ENCODE results near the gene DCN. TPM values are rescaled to one million over a fixed set of nuclear protein-coding genes. Genes with fewer than 3 reads are reported as not detected.
A peak's percentile ranks its signal among the peaks of the same experiment; 100 is the strongest.

DCN gene
- total and polyA plus RNA-seq, 2 donors (not counting 3 experiments of a cell fraction or from before 2014, with no cell fraction given): 0.42 to 0.43 TPM

DNA sequence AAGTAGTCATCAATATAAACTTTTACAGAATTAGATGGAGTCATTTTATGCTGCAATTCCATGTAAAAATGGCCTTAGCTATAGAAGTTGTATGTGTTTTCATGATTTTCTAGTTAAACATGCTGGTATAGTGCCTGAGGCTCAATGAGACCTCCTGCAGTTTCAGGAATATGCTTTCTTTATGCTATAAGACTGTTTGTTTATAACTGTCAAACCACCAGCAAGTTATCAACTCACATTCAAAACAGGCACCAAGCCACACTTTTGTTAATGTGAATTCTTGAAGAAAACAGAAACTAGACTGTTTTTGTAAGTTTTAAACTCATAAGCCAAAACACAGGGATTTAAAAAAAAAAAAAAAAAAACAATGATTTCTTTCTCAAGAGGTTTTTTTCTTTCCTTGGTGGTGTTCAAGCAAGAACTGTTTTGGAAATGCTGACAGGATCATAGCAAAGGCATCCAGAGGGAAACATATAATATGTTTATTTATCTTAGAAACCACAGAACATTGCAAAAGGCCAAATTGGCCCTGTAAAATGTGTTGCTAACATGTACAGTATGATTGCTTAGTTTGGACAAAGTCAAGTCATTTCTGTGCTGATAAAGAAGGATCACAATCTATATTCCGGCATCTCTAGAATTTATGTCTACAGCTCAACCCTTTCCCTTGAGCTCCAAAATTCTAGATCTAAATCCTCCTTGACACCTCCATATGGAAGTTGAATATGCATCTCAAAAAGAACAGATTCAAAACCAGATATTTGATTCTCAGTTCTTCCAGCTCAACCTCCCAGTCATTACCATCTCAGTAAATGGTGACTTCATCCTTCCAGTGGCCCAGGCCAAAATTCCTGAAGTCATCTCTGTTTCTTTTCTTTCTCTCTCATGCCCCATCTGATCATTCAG is 42.3 kb downstream of the DCN start:
- peak overlapping the region; percentile 15 for H2AFZ ChIP-seq (ENCODE audit: low read depth, low read length)
- POLR2A ChIA-PET: no interaction called here

More for the DNA sequence above, 42.3 kb downstream of the DCN start:
- Histone ChIP-seq H3K9ac (replicated peaks; ENCODE audit: extremely low read depth, insufficient read depth, low read length) (no peak overlapping the region), H3K9me3 (replicated peaks; ENCODE audit: control insufficient read depth, insufficient read depth, low read length) (no peaks in the 10 kb centered on the region), H3K4me2 (ENCODE audit: insufficient read depth, low read length) (no peak overlapping the region), H4K20me1 (replicated peaks; ENCODE audit: control insufficient read depth, extremely low read depth, insufficient read depth, low read length) (no peaks in the 10 kb centered on the region), H3K79me2 (ENCODE audit: control insufficient read depth, insufficient read depth, low read length) (no peaks in the 10 kb centered on the region), H3K9me1 (replicated peaks; ENCODE audit: control insufficient read depth, extremely low read depth, insufficient read depth, low read length) (no peaks in the 10 kb centered on the region), H3K27ac (ENCODE audit: insufficient read depth, low read depth, low read length) (no peak overlapping the region), H3K27me3 (ENCODE audit: control insufficient read depth in 2 of 2, insufficient read depth in 2 of 2, low read length in 2 of 2) (no peaks in the 10 kb centered on the region), H3K4me3 (replicated peaks in 1 of 3; ENCODE audit: insufficient read depth in 1 of 3, low read depth in 1 of 3, low read length in 3 of 3) (no peak overlapping the region), H3K4me1 (ENCODE audit: control insufficient read depth, extremely low read depth, insufficient read depth, low read length) (peaks cover 21% of the 10 kb centered on the region), H3K36me3 (ENCODE audit: control insufficient read depth in 2 of 2, extremely low read depth in 1 of 2, insufficient read depth in 2 of 2, low read length in 2 of 2) (no peaks in the 10 kb centered on the region)
- intact Hi-C loops (cut with micrococcal nuclease) (no loop called here), dilution Hi-C loops (cut with MboI; ENCODE audit: extremely low pct_ligation_motif_present, low sequenced_read_pairs) (no loop called here)
- FAIRE-seq (no peak), DNase-seq (ENCODE audit: low read depth, low spot score) (peak; percentile 27)
- TF ChIP-seq EZH2 (IDR thresholded peaks at IDR 0.05; ENCODE audit: borderline replicate concordance, low read depth, low read length, severe bottlenecking) (no peak), POLR2AphosphoS5 (IDR thresholded peaks at IDR 0.05; ENCODE audit: insufficient read depth, low read depth, low read length) (no peak)
- TF ChIP-seq, protein P1, sequence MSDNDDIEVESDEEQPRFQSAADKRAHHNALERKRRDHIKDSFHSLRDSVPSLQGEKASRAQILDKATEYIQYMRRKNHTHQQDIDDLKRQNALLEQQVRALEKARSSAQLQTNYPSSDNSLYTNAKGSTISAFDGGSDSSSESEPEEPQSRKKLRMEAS (IDR thresholded peaks at IDR 0.05; ENCODE audit: insufficient read depth, insufficient read length): no peak
- TF ChIP-seq, protein P2, sequence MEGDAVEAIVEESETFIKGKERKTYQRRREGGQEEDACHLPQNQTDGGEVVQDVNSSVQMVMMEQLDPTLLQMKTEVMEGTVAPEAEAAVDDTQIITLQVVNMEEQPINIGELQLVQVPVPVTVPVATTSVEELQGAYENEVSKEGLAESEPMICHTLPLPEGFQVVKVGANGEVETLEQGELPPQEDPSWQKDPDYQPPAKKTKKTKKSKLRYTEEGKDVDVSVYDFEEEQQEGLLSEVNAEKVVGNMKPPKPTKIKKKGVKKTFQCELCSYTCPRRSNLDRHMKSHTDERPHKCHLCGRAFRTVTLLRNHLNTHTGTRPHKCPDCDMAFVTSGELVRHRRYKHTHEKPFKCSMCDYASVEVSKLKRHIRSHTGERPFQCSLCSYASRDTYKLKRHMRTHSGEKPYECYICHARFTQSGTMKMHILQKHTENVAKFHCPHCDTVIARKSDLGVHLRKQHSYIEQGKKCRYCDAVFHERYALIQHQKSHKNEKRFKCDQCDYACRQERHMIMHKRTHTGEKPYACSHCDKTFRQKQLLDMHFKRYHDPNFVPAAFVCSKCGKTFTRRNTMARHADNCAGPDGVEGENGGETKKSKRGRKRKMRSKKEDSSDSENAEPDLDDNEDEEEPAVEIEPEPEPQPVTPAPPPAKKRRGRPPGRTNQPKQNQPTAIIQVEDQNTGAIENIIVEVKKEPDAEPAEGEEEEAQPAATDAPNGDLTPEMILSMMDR (IDR thresholded peaks at IDR 0.05; ENCODE audit: extremely low read depth in 1 of 2, insufficient read depth in 1 of 2, low read depth in 1 of 2, low read length in 2 of 2): no peak
- CTCF ChIA-PET: interaction anchor here (2.6 kb wide), 1 partner anchor 32 kb away, joined by 12 read pairs; no protein-coding TSS in a partner anchor
- no TSS peak for BruUV-seq (replicated peaks)
